CD14-positive monocyte (primary cell): ENCODE measurements around the gene TPRG1. TPM values are rescaled to one million over a fixed set of nuclear protein-coding genes. Genes with fewer than 3 reads are reported as not detected.

Experiments used
- DNase-seq, 3 donors: peaks; one replicate each; pipeline ENCODE4 v3.0.0-alpha.2; 2011 to 2022
- H2AFZ ChIP-seq: 2 replicates; pipeline ENCODE4 v1.6.0; 2012; ENCODE audit warnings: mild to moderate bottlenecking, low read depth, low read length, inconsistent platforms; ENCODE audit not compliant: insufficient read depth, poor library complexity, severe bottlenecking
- H3K27ac ChIP-seq, 2 donors: 1 replicate in 1 of 2; 2 replicates in 1 of 2; pipeline ENCODE4 v1.5.1; 2012 to 2013; ENCODE audit warnings: low read length in 2 of 2, control low read depth in 1 of 2, inconsistent platforms in 1 of 2, low read depth in 1 of 2, mild to moderate bottlenecking in 1 of 2
- H3K27me3 ChIP-seq, 2 donors: one replicate each; pipeline versions ENCODE4 v1.6.0 to v1.6.1; 2011 to 2013; ENCODE audit warnings: low read length in 2 of 2; ENCODE audit not compliant: control insufficient read depth in 2 of 2, insufficient read depth in 2 of 2
- H3K36me3 ChIP-seq, 2 donors: replicated peaks in 1 of 2; 1 replicate in 1 of 2; 2 replicates in 1 of 2; pipeline versions ENCODE4 v1.5.1 to v1.6.1; 2012 to 2013; ENCODE audit warnings: low read length in 2 of 2, control low read depth in 1 of 2, inconsistent platforms in 1 of 2, mild to moderate bottlenecking in 1 of 2; ENCODE audit not compliant: insufficient read depth in 2 of 2, control insufficient read depth in 1 of 2
- H3K4me1 ChIP-seq, 2 donors: 1 replicate in 1 of 2; 2 replicates in 1 of 2; pipeline versions ENCODE4 v1.5.1 to v1.6.1; 2012 to 2013; ENCODE audit warnings: low read length in 2 of 2, control low read depth in 1 of 2, inconsistent platforms in 1 of 2, mild to moderate bottlenecking in 1 of 2, moderate library complexity in 1 of 2; ENCODE audit not compliant: insufficient read depth in 2 of 2, control insufficient read depth in 1 of 2
- H3K4me2 ChIP-seq: replicated peaks from 2 replicates; pipeline ENCODE3; 2012; ENCODE audit warnings: low read length, moderate library complexity, mild to moderate bottlenecking; ENCODE audit not compliant: poor library complexity, severe bottlenecking; ENCODE audit errors: extremely low read depth
- H3K4me3 ChIP-seq, 3 experiments: fragments of 200-600 bp in 1 of 3; sonication (generic) in 1 of 3; replicated peaks in 1 of 3; 1 replicate in 2 of 3; 2 replicates in 1 of 3; pipeline ENCODE4 v1.5.1; 2011 to 2013; ENCODE audit warnings: low read length in 3 of 3, mild to moderate bottlenecking in 3 of 3, control low read depth in 2 of 3, low read depth in 2 of 3, inconsistent platforms in 1 of 3, moderate library complexity in 1 of 3
- H3K79me2 ChIP-seq: 2 replicates; pipeline ENCODE4 v1.6.0; 2012; ENCODE audit warnings: mild to moderate bottlenecking, control low read depth, inconsistent platforms, low read length, moderate library complexity; ENCODE audit not compliant: insufficient read depth
- H3K9ac ChIP-seq: 2 replicates; pipeline ENCODE4 v1.6.0; 2017; ENCODE audit warnings: low read length, mild to moderate bottlenecking; ENCODE audit not compliant: insufficient read depth, poor library complexity, severe bottlenecking
- H3K9me3 ChIP-seq, 2 donors: replicated peaks in 1 of 2; 1 replicate in 1 of 2; 2 replicates in 1 of 2; pipeline versions ENCODE4 v1.5.1 to v1.6.1; 2012 to 2013; ENCODE audit warnings: low read length in 2 of 2, control low read depth in 1 of 2; ENCODE audit not compliant: control insufficient read depth in 1 of 2, insufficient read depth in 1 of 2
- H4K20me1 ChIP-seq: 2 replicates; pipeline ENCODE4 v1.6.0; 2012; ENCODE audit warnings: mild to moderate bottlenecking, low read length, control low read depth, moderate library complexity; ENCODE audit not compliant: insufficient read depth
- H3K27ac Mint-ChIP-seq, 7 donors: one replicate each; pipeline ENCODE4 v1.8.0; 2020; ENCODE audit warnings: mild to moderate bottlenecking in 7 of 7, mixed read lengths in 7 of 7, moderate library complexity in 6 of 7, inconsistent platforms in 2 of 7
- H3K27me3 Mint-ChIP-seq, 3 donors: one replicate each; pipeline ENCODE4 v1.8.0; 2021 to 2022; ENCODE audit warnings: low read depth in 3 of 3, mild to moderate bottlenecking in 3 of 3, mixed read lengths in 3 of 3, moderate library complexity in 3 of 3, inconsistent platforms in 1 of 3
- H3K36me3 Mint-ChIP-seq, 2 donors: one replicate each; pipeline ENCODE4 v1.8.0; 2020; ENCODE audit warnings: mixed read lengths in 2 of 2, inconsistent platforms in 1 of 2, mild to moderate bottlenecking in 1 of 2
- H3K4me1 Mint-ChIP-seq: one replicate; pipeline ENCODE4 v1.8.0; 2020; ENCODE audit warnings: mild to moderate bottlenecking, mixed read lengths
- H3K4me3 Mint-ChIP-seq, 2 donors: one replicate each; pipeline ENCODE4 v1.8.0; 2020; ENCODE audit warnings: mild to moderate bottlenecking in 2 of 2, mixed read lengths in 2 of 2, moderate library complexity in 1 of 2
- H3K9me3 Mint-ChIP-seq, 7 donors: one replicate each; pipeline ENCODE4 v1.8.0; 2020 to 2022; ENCODE audit warnings: mixed read lengths in 7 of 7, mild to moderate bottlenecking in 6 of 7, moderate library complexity in 6 of 7, inconsistent platforms in 2 of 7
- WGBS: methylation state at CpG from one replicate; pipeline ENCODE4 v1.1.5; 2013; ENCODE audit warnings: missing lambda C conversion rate; ENCODE audit not compliant: insufficient coverage; 5-methylcytosine and 5-hydroxymethylcytosine counted together
- intact Hi-C, 2 donors: fragments of 100-400 bp; cut with micrococcal nuclease; formaldehyde crosslinking; loops; one replicate each; pipeline versions ENCODE4 v1.15.0 to v1.15.1; 2023
- polyA plus RNA-seq, 3 donors: library from polyadenylated mRNA; depleted of rRNA in 1 of 3; unstranded in 2 of 3; stranded (reverse) in 1 of 3; fragments of 300-500 nt in 2 of 3; fragments of >200 nt in 1 of 3; fragmentation: Illumina TruSeq in 2 of 3; gene quantifications; 1 replicate in 2 of 3; 2 replicates in 1 of 3; pipeline ENCODE4 v1.2.3, GENCODE V29; 2012 to 2021
- TF ChIP-seq, protein P1 (sequence below): fragments of 200-600 bp; IDR thresholded peaks from one replicate; pipeline ENCODE4 v1.8.0; 2022; ENCODE audit warnings: antibody characterized with exemption, mild to moderate bottlenecking

Gene TPRG1
- polyA plus RNA-seq, 3 donors = 0.14 to 1.7 (median 0.55) TPM

DNA sequence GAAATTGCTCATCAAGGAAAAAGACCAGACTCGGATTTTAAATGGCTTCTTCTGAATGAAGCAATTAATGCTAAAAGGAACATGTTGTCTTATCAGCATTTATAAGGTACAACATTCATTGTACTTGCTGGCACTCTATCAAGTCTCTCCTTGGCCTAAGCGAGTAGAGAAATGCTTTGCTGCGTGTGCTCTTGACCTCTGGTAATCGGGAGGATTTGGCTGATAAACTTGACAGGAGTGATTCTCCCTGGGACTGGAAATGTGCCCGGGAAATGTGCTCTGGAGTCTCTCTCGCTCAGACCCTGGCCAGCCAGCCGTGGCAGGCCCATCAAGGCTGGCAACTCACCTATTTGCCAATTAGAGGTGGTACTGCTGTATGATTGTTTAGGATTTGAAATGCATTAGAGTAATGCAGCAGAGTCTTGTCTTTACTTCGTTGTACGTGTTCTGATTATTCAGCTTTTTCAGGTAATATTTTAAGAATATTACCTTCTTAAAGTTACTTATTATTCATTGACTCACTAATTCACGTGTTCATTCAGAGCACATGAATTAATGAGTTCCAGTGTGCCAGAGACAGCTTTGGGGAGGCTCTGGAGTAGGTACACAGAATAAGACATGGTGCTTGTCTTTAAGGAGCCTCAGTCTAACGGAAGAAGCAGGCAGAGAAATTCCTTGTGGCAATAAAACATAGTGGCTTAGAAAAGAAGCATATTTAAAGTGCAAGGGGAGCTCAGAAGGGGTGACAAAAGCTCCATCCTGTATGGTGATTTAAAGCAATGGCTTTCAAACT, 48.0 kb upstream of the TPRG1 start:
- Histone ChIP-seq H3K27ac (no peak overlapping the region), H3K27me3 (no peaks in the 10 kb centered on the region), H3K4me2 (no peak overlapping the region), H3K4me3 (no peak overlapping the region), H2AFZ (no peak overlapping the region), H3K9ac (no peak overlapping the region), H3K4me1 (no peaks in the 10 kb centered on the region), H4K20me1 (no peaks in the 10 kb centered on the region), H3K9me3 (peaks cover 10 to 12% of the 10 kb centered on the region in 2 donors), H3K36me3 (no peaks in the 10 kb centered on the region), H3K79me2 (no peaks in the 10 kb centered on the region)
- no peak for DNase-seq
- peaks cover 11 to 22% (median 16%) of the 10 kb centered on the region in 7 donors for H3K9me3 Mint-ChIP-seq
- H3K27me3 Mint-ChIP-seq = peaks cover 0 to 2% (median 1%) of the 10 kb centered on the region in 3 donors
- no peak overlapping the region for H3K4me3 Mint-ChIP-seq
- peaks cover 0 to 3% of the 10 kb centered on the region in 2 donors for H3K36me3 Mint-ChIP-seq
- intact Hi-C loops = no loop called here
- WGBS = 89% methylated on average over 6 of the region's 11 CpGs
- no peak overlapping the region for H3K27ac Mint-ChIP-seq
- TF ChIP-seq, protein P1, sequence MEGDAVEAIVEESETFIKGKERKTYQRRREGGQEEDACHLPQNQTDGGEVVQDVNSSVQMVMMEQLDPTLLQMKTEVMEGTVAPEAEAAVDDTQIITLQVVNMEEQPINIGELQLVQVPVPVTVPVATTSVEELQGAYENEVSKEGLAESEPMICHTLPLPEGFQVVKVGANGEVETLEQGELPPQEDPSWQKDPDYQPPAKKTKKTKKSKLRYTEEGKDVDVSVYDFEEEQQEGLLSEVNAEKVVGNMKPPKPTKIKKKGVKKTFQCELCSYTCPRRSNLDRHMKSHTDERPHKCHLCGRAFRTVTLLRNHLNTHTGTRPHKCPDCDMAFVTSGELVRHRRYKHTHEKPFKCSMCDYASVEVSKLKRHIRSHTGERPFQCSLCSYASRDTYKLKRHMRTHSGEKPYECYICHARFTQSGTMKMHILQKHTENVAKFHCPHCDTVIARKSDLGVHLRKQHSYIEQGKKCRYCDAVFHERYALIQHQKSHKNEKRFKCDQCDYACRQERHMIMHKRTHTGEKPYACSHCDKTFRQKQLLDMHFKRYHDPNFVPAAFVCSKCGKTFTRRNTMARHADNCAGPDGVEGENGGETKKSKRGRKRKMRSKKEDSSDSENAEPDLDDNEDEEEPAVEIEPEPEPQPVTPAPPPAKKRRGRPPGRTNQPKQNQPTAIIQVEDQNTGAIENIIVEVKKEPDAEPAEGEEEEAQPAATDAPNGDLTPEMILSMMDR = no peak
- H3K4me1 Mint-ChIP-seq = peaks cover 2% of the 10 kb centered on the region

DNA sequence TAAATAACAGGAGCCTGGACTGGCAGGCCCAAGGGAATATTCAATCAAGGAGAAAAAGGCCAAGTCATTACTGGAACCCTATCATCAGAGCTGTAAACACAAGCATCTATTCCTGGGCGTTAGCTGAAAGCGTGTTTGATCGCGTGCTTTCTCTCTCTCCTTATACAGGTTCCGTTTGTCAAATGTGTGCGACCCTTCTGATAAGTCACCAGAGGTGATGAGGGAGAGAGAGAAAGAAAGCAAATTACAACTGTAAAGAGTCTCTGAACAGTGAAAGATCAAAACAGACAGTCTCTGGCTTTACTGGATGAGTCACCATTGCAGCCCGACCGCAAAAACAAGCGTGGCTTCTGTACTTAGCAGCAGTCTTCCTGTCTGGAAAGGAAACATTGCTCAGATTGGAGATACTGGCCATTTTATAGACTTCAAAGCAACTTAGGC, 39.5 kb upstream of the TPRG1 start:
- H3K36me3 Mint-ChIP-seq = peaks cover 4 to 8% of the 10 kb centered on the region in 2 donors
- H3K4me1 Mint-ChIP-seq = peaks cover 18% of the 10 kb centered on the region
- H3K4me3 Mint-ChIP-seq = peak overlapping the region; percentile 29 to 74
- Histone ChIP-seq H3K4me3 (peak overlapping the region in 1 of 3 experiments; percentile 32), H3K4me2 (peak overlapping the region; percentile 56), H2AFZ (peak overlapping the region; percentile 53), H3K9ac (no peak overlapping the region), H3K27me3 (peaks cover 0 to 2% of the 10 kb centered on the region in 2 donors), H3K9me3 (no peaks in the 10 kb centered on the region), H3K36me3 (no peaks in the 10 kb centered on the region), H3K79me2 (no peaks in the 10 kb centered on the region), H3K27ac (peak overlapping the region in 1 of 2 donors; percentile 61), H3K4me1 (peaks cover 17 to 21% of the 10 kb centered on the region in 2 donors), H4K20me1 (no peaks in the 10 kb centered on the region)
- TF ChIP-seq, protein P1 = no peak
- intact Hi-C loops = no loop called here
- DNase-seq = peak; percentile 67 to 87 (median 80)
- H3K27me3 Mint-ChIP-seq = no peaks in the 10 kb centered on the region
- H3K27ac Mint-ChIP-seq = peak overlapping the region; percentile 52 to 87 (median 57)
- peaks cover 0 to 4% (median 0%) of the 10 kb centered on the region in 7 donors for H3K9me3 Mint-ChIP-seq
- 8% methylated on average over 3 of the region's 9 CpGs for WGBS
